ENCODE measurements around the gene ADAMTS8. TPM values are rescaled to one million over a fixed set of nuclear protein-coding genes. Genes with fewer than 3 reads are reported as not detected.

Gene ADAMTS8
- total and polyA plus RNA-seq, 9 donors, result 5.3 to 14.4 (median 10.7) TPM

DNA sequence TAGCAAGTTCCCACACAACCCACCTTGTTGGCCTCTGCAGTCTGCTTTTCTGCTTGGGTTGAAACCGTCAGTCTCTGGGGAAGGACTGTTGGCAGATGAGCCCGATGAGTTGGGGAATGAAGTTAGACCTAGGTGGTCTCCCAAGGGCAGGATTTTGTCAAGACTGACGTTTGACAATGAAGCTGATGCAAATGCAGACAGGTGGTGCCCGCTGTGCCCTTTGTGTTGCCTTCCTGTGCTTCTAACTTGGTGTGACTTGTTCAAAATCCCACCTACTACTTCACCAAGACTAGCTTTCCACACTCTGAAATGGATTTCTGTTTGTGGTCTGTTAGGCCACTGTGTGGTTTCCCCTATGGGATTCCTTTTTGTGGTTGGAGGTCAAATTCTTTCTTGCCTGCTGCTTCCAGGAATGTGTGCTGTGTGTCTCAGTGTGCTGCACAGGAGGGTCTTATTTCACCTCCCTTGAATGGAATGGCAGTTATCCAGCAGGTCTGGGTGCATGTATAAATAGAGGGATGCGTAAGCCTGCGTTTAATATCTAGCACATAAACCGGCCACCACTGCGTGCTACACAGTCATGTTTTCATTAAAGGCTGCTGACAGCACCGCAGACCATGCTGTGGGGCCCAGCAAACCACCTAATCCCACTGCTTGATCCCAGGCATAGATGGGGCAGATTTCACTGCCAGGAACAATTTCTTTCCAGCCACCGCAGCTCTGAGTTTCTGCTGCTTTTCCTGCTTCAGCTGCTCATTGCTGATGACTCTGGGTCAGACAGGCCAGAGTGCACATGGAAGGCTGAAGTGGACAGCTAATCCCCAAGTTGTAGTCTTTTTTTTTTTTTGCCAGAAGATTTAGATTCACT, 44.8 kb downstream of the ADAMTS8 start:
- 32% methylated on average over 9 of the region's 10 CpGs for WGBS (ENCODE audit: insufficient coverage)
- Histone ChIP-seq H3K27ac (ENCODE audit: low read length) (peak overlapping the region; percentile 62), H3K4me1 (ENCODE audit: control insufficient read depth, insufficient read depth, low read length) (peaks cover 26% of the 10 kb centered on the region), H3K36me3 (ENCODE audit: control insufficient read depth, insufficient read depth, low read length) (no peaks in the 10 kb centered on the region), H3K4me3 (ENCODE audit: low read length) (no peak overlapping the region), H3K9me3 (replicated peaks; ENCODE audit: control insufficient read depth, low read depth, low read length) (no peaks in the 10 kb centered on the region), H3K27me3 (ENCODE audit: control insufficient read depth, insufficient read depth, low read length) (no peaks in the 10 kb centered on the region)
- DNase-seq, result peak; percentile 81

DNA sequence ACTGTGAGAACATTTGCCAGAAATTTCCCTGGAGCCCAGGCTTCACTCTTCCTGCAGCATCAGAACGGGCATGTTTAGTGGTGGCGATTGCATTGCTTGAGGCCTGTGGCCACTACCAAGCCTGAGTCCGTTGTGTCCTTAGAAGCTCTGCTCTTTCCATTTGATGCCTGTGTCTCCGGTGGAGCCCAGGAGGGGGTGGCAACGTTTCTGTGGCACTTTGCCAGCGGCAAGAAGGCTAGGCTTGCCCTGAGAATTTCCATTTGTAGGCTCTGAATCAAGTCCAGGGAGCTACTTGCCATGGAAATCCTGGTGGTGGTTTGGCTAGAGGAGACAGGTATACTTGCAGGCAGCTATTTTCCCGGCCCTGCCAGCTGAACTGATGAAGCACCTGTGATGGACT, 47.1 kb downstream of the ADAMTS8 start:
- WGBS (ENCODE audit: insufficient coverage), result 66% methylated on average over 7 of the region's 7 CpGs
- Histone ChIP-seq H3K36me3 (ENCODE audit: control insufficient read depth, insufficient read depth, low read length) (no peaks in the 10 kb centered on the region), H3K4me1 (ENCODE audit: control insufficient read depth, insufficient read depth, low read length) (peaks cover 23% of the 10 kb centered on the region), H3K27me3 (ENCODE audit: control insufficient read depth, insufficient read depth, low read length) (no peaks in the 10 kb centered on the region), H3K4me3 (ENCODE audit: low read length) (no peak overlapping the region), H3K27ac (ENCODE audit: low read length) (no peak overlapping the region), H3K9me3 (replicated peaks; ENCODE audit: control insufficient read depth, low read depth, low read length) (no peaks in the 10 kb centered on the region)
- no peak for DNase-seq

DNA sequence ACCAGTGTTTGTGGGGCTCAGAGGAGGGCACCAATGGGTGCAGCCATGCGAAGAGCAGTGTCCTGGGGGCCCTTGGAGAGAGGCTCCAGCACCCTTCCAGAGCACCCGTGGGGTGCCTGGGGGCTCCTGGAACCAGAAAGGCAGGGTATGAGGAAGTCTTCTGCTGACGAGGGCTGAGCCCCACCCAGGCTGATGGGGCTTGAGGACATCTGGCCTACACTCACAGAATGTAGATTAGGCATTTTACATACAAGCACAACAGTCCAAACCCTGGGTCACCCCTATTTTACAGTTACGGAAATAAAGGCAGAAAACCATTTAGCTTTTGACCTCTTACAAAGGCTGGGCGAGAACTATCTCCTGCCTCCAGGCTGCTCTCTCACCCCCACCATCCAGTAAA, 47.6 kb downstream of the ADAMTS8 start:
- Histone ChIP-seq H3K9me3 (replicated peaks; ENCODE audit: control insufficient read depth, low read depth, low read length) (no peaks in the 10 kb centered on the region), H3K27ac (ENCODE audit: low read length) (no peak overlapping the region), H3K27me3 (ENCODE audit: control insufficient read depth, insufficient read depth, low read length) (no peaks in the 10 kb centered on the region), H3K4me3 (ENCODE audit: low read length) (no peak overlapping the region), H3K4me1 (ENCODE audit: control insufficient read depth, insufficient read depth, low read length) (peaks cover 23% of the 10 kb centered on the region), H3K36me3 (ENCODE audit: control insufficient read depth, insufficient read depth, low read length) (no peaks in the 10 kb centered on the region)
- WGBS (ENCODE audit: insufficient coverage), result 78% methylated on average over 4 of the region's 5 CpGs
- no peak for DNase-seq

DNA sequence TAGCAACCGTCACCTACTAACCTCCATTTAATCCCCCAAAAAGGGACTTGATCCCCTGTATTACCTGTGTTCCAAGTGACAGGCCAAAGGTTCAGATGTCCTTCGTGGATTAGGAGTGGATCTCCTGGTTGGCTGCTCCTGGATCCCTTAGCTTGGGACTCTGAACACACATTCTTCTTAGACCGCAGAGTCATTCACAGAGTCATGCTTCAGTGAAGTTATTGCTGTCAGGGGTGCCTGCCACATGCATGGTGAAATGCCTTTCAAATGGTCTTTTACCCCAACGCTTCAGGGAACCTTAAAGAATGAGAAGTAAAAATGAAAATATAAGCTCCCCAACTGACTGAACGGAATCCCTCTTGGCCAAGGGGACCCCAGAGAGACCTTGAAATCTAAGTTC, 49.1 kb downstream of the ADAMTS8 start:
- WGBS (ENCODE audit: insufficient coverage), result 100% methylated on average over 2 of the region's 5 CpGs
- DNase-seq, result no peak
- H3K4me1 ChIP-seq (ENCODE audit: control insufficient read depth, insufficient read depth, low read length), result peaks cover 19% of the 10 kb centered on the region
- H3K36me3 ChIP-seq (ENCODE audit: control insufficient read depth, insufficient read depth, low read length), result no peaks in the 10 kb centered on the region
- H3K9me3 ChIP-seq (replicated peaks; ENCODE audit: control insufficient read depth, low read depth, low read length), result no peaks in the 10 kb centered on the region
- no peak overlapping the region for H3K4me3 ChIP-seq (ENCODE audit: low read length)
- no peaks in the 10 kb centered on the region for H3K27me3 ChIP-seq (ENCODE audit: control insufficient read depth, insufficient read depth, low read length)
- H3K27ac ChIP-seq (ENCODE audit: low read length), result no peak overlapping the region

DNA sequence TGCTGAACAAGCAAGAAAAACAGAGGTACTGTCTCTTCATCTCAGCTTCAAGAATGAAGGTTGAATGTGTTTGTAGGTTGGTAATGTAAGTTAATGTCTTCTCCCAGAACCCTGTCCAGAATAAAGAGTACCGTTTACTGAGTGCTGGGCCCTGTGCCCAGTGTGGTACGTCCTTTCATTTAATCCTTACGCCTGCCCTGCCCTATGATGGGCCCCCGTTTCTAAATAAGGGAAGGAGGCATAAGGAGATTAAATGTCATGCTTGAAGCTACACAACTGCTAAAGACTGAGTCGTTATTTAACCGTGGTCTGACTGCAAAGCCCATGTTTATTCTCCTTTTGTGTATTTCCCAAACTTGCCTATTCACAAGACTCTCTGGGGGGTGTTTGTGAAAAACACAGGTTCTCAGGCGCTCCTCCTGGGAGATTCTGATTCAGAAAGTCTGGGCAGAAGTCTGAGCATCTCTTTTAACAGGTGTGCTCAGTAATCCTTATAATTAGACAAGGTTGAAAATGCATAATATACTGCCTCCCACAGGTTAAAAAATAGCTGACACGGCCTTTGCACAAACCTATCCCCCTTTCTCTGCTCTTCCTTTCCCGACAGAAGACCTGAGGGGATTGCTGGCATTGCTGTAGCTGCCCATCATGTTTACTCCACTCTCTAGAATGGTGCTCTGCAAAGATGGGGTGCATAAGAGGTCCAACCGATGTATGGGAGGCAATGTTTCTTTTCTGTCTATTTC, 57.4 kb downstream of the ADAMTS8 start:
- no peaks in the 10 kb centered on the region for H3K27me3 ChIP-seq (ENCODE audit: control insufficient read depth, insufficient read depth, low read length)
- H3K27ac ChIP-seq (ENCODE audit: low read length), result peak overlapping the region; percentile 47
- peak; percentile 38 for DNase-seq
- H3K4me3 ChIP-seq (ENCODE audit: low read length), result no peak overlapping the region
- peaks cover 23% of the 10 kb centered on the region for H3K4me1 ChIP-seq (ENCODE audit: control insufficient read depth, insufficient read depth, low read length)
- H3K36me3 ChIP-seq (ENCODE audit: control insufficient read depth, insufficient read depth, low read length), result no peaks in the 10 kb centered on the region
- WGBS (ENCODE audit: insufficient coverage), result 44% methylated on average over 5 of the region's 10 CpGs
- no peaks in the 10 kb centered on the region for H3K9me3 ChIP-seq (replicated peaks; ENCODE audit: control insufficient read depth, low read depth, low read length)

DNA sequence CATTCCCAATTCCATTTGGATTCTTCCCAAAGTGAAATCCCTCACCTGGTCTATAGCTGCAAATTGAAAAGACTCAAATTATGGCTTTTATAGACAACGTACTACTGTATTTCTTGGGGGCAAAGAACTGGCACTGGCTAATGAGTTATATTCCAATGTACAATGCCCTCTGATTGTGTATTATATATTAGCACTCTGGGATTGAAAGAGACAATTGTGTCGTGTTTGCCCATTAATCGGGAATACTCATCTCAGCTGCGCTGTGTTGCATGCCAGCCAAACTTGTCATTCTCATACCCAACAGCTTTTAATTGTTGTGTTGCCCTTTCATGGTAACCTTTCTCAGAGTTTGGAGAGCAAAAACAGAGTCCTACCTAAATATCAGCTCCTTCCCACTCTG, 58.7 kb downstream of the ADAMTS8 start:
- peak; percentile 22 for DNase-seq
- 79% methylated on average over 3 of the region's 4 CpGs for WGBS (ENCODE audit: insufficient coverage)

DNA sequence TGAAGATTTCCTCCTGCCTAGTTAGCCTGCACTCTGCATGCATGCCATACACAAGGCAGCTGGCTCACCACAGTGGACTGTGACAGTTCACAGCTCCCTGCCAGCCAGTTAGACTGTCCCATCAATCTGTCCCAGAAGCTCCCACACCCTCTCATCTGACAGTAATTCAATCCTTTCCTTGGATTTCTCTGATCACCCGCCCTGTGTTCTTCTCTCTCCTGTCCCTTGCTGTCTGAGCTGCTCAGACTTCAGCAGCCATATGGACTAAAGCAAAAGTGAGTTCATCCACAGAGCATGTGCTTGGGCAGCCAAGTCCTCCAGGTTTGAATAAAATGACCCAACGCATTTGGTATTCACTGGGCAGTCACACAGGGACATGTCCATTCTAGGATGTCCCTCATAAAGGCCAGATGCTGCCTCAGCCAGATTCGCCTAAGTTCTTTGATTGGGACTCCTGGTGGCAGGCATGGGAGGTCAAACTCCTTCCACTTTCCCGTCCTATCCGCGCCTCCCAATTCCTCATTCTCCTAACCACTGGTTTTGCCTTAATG, 59.2 kb downstream of the ADAMTS8 start:
- peak; percentile 88 for DNase-seq
- H3K36me3 ChIP-seq (ENCODE audit: control insufficient read depth, insufficient read depth, low read length), result no peaks in the 10 kb centered on the region
- WGBS (ENCODE audit: insufficient coverage), result 48% methylated on average over 6 of the region's 6 CpGs
- H3K27ac ChIP-seq (ENCODE audit: low read length), result peak overlapping the region; percentile 74
- no peak overlapping the region for H3K4me3 ChIP-seq (ENCODE audit: low read length)
- H3K9me3 ChIP-seq (replicated peaks; ENCODE audit: control insufficient read depth, low read depth, low read length), result no peaks in the 10 kb centered on the region
- peaks cover 23% of the 10 kb centered on the region for H3K4me1 ChIP-seq (ENCODE audit: control insufficient read depth, insufficient read depth, low read length)
- H3K27me3 ChIP-seq (ENCODE audit: control insufficient read depth, insufficient read depth, low read length), result no peaks in the 10 kb centered on the region

More for the DNA sequence above, 58.7 kb downstream of the ADAMTS8 start:
- Histone ChIP-seq H3K9me3 (replicated peaks; ENCODE audit: control insufficient read depth, low read depth, low read length) (no peaks in the 10 kb centered on the region), H3K4me1 (ENCODE audit: control insufficient read depth, insufficient read depth, low read length) (peaks cover 23% of the 10 kb centered on the region), H3K36me3 (ENCODE audit: control insufficient read depth, insufficient read depth, low read length) (no peaks in the 10 kb centered on the region), H3K4me3 (ENCODE audit: low read length) (no peak overlapping the region), H3K27me3 (ENCODE audit: control insufficient read depth, insufficient read depth, low read length) (no peaks in the 10 kb centered on the region), H3K27ac (ENCODE audit: low read length) (peak overlapping the region; percentile 74)

DNA sequence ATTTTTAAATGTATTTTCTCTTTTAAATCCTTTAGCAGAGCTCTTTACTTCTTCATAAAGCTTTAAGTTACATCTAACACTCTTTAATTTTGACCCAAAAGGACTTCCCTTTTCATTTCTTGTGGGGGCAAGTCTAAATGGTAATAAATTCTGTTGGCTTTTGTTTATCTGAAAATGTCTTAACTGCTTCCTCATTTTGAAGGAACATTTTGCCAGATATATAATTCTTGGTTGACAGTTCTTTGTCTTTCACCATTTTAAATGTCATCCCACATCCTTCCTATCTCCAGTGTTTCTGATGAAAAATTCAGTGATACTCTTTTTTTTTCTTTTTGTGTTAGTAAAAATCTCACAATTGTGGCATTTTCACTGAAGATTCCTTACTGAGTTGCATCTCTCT, 69.0 kb downstream of the ADAMTS8 start:
- H3K36me3 ChIP-seq (ENCODE audit: control insufficient read depth, insufficient read depth, low read length), result no peaks in the 10 kb centered on the region
- peaks cover 7% of the 10 kb centered on the region for H3K9me3 ChIP-seq (replicated peaks; ENCODE audit: control insufficient read depth, low read depth, low read length)
- H3K27ac ChIP-seq (ENCODE audit: low read length), result no peak overlapping the region
- no peak overlapping the region for H3K4me3 ChIP-seq (ENCODE audit: low read length)
- no peak for DNase-seq
- H3K27me3 ChIP-seq (ENCODE audit: control insufficient read depth, insufficient read depth, low read length), result no peaks in the 10 kb centered on the region
- H3K4me1 ChIP-seq (ENCODE audit: control insufficient read depth, insufficient read depth, low read length), result peaks cover 5% of the 10 kb centered on the region

DNA sequence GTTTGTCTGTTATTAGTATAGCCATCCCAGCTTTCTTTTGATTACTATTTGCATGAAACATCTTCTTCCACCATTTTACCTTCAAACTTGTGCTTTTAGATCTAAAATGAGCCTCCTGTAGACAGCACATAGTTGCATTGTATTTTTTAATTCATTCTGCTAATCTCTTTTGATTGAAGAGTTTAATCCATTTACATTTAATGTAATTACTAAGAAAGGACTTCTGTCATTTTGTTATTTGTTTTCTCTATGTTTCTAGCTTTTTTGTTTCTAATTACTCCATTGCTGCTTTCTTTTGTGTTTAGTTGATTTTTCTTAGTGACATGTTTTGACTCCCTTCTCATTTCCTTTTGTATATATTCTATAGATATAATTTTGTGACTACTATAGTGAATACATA, 70.0 kb downstream of the ADAMTS8 start:
- no peaks in the 10 kb centered on the region for H3K36me3 ChIP-seq (ENCODE audit: control insufficient read depth, insufficient read depth, low read length)
- peaks cover 7% of the 10 kb centered on the region for H3K9me3 ChIP-seq (replicated peaks; ENCODE audit: control insufficient read depth, low read depth, low read length)
- H3K4me3 ChIP-seq (ENCODE audit: low read length), result no peak overlapping the region
- no peak overlapping the region for H3K27ac ChIP-seq (ENCODE audit: low read length)
- no peak for DNase-seq
- H3K27me3 ChIP-seq (ENCODE audit: control insufficient read depth, insufficient read depth, low read length), result no peaks in the 10 kb centered on the region
- peaks cover 3% of the 10 kb centered on the region for H3K4me1 ChIP-seq (ENCODE audit: control insufficient read depth, insufficient read depth, low read length)

Data from muscle of leg (tissue), 11 donors.